Medulla oblongata (tissue), 1 donor: ENCODE measurements around the gene ESRRA.
A peak's percentile ranks its signal among the peaks of the same experiment; 100 is the strongest.
"Not testable (repeated sequence)": the region's sequence is repeated elsewhere in the genome, so short reads cannot be mapped to it uniquely, and the experiment has no call there.

Experiments used
- DNase-seq: peaks from one replicate; pipeline ENCODE4 v3.0.0-alpha.2; 2015; ENCODE audit errors: extremely low spot score

The ESRRA gene

GRCh38 chr11:64291752-64292459 is 13.4 kb upstream of the ESRRA start:
- DNase-seq: no peak

GRCh38 chr11:64292460-64293254 is 12.7 kb upstream of the ESRRA start:
- no peak for DNase-seq

GRCh38 chr11:64294774-64295173 is 10.6 kb upstream of the ESRRA start:
- no peak for DNase-seq

- no peak for DNase-seq
These were observed 9.6 kb upstream of the ESRRA start for GRCh38 chr11:64295760-64296159.

GRCh38 chr11:64296236-64296635 is 9.1 kb upstream of the ESRRA start:
- DNase-seq: no peak

DNA sequence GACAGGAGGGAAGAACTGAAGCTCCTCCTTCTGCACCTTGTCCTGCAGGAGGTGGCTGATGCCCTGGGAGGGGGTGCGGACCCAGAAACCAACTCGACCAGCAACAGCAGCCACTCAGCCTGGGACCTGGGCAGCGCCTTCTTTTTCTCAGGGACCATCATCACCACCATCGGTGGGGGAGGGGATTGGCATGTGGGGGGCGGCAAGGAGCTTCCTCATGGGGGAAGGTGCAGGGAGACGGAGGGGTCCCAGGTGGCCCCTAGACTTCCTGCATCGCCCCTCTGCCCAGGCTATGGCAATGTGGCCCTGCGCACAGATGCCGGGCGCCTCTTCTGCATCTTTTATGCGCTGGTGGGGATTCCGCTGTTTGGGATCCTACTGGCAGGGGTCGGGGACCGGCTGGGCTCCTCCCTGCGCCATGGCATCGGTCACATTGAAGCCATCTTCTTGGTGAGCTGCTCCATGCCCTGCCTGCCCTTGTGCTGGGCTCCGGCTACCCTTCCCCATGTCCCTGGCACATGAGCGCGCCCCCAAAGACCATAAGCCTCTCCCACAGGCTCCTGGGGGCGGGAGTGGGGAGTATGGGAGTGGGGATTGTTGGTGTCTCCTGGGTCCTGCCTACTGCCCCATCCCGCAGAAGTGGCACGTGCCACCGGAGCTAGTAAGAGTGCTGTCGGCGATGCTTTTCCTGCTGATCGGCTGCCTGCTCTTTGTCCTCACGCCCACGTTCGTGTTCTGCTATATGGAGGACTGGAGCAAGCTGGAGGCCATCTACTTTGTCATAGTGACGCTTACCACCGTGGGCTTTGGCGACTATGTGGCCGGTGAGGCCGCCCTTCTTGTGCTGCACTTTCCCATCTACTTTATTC is 8.3 kb upstream of the ESRRA start:
- no peak for DNase-seq

DNA sequence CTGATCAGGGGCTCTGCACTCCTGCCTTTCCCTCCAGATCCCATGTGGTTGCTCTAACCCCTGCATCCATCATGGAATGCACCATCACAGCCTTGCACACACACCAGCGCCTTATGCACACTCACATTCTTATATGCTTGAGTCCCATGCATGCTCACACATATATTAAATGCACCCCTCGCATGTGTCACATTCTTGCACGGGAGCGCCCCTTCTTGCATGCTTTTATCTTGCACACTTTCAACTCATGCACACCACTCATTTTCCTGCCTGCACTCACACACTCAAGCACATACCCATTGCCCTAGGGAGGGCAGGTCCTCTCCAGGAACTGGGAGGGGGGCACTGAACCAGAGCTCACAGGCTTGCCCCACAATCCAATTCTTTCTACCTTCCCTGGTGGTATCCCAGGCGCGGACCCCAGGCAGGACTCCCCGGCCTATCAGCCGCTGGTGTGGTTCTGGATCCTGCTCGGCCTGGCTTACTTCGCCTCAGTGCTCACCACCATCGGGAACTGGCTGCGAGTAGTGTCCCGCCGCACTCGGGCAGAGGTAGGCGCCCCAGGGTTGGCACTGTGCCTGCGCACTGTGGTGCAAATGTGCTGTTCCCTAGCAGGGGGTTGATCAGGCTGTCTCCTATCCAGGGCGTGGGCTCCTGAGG is 7.5 kb upstream of the ESRRA start:
- no peak for DNase-seq

GRCh38 chr11:64298966-64299846 is 6.1 kb upstream of the ESRRA start:
- peak; percentile 73 for DNase-seq

DNA sequence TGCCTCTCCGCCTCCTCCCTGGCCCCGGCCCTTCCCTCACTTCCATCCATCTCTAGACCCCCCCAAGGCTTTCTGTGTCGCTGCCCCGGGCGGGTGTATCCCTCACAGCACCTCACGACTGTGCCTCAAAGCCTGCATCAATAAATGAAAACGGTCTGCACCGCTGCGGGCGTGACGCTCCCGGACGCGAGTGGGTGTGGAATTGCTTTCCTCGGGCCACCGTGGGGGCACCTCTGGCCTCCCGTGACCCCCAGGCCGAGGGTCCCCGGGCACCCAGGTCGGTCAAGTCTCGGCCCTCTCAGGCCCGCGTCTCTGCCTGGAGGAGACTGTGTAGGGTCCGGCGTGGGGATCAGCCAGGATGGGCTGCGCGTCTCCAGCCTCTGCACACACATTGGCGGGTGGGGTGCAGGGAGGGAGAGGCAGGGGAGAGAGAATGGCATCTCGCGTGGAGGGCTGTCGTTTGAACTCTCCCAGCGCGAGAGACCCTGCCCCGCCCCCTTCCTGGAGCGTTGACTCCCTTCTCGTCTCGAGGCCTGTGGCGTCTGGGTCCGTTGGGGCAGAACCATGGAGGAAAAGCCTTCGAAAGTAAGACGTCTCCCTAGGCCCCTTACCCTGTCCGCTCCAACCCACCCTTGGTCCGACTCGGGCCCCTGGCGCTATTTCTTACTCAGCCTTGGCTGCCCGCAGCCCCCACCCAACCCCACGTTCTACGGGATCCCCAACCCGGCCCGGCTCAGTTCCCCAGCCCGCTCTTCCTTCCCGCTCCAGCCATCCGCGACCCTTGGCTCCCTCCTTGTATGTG is 5.3 kb upstream of the ESRRA start, which contains the start of gene CATSPERZ:
Gene CATSPERZ (plus strand): TSS at position 512 of the 802 bp plus-strand sequence. CDS start 53 bp downstream, at position 565.
- no peak for DNase-seq

- DNase-seq: no peak
These were observed 2.0 kb upstream of the ESRRA start for GRCh38 chr11:64303109-64304031.

DNA sequence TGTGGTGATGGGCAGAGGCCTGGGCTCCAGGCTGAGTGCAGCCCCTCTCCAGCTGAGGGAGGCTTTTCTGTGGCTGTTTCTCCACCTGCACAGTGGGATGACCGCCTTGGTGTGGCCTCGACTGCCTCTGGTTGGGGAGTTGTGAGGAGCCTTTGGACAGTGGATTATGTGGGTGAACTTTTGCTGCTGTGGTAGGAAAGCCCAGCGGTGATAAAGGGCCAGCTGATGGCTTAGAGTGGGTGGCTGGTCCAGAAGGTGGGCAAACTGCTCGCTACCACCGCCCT is 1.4 kb upstream of the ESRRA start:
- DNase-seq: no peak

DNA sequence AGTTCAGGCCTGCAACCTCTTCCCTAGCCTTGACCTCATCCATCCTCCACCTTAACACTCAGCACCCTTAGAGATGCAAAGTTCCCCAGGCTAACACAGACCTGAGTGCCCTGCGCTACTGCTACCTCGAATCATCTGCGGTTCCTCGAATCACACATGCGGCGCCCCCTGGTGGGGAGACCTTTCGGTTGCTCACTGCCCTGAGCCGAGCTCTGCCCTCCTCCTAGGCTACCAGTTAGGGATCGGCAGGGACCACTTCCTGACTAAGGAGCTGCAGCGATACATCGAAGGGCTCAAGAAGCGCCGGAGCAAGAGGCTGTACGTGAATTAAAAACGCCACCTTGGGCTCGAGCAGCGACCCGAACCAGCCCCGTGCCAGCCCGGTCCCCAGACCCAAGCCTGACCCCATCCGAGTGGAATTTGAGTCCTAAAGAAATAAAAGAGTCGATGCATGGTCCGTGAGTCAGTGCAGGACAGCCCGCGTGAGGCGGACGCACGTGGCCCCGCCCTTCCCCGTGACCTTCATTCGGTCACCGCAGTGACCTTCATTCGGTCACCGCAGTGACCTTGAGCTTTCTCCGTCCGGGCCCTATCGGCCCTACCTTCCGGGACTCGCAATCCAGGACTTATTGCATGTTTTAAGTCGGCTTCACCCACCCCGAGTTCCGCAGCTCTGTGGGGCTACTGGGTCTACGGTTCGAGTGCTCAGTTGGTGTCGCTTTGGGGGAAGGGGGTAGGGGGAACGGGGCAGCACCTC is 830 bp upstream of the ESRRA start:
- peak; percentile 91 for DNase-seq

DNA sequence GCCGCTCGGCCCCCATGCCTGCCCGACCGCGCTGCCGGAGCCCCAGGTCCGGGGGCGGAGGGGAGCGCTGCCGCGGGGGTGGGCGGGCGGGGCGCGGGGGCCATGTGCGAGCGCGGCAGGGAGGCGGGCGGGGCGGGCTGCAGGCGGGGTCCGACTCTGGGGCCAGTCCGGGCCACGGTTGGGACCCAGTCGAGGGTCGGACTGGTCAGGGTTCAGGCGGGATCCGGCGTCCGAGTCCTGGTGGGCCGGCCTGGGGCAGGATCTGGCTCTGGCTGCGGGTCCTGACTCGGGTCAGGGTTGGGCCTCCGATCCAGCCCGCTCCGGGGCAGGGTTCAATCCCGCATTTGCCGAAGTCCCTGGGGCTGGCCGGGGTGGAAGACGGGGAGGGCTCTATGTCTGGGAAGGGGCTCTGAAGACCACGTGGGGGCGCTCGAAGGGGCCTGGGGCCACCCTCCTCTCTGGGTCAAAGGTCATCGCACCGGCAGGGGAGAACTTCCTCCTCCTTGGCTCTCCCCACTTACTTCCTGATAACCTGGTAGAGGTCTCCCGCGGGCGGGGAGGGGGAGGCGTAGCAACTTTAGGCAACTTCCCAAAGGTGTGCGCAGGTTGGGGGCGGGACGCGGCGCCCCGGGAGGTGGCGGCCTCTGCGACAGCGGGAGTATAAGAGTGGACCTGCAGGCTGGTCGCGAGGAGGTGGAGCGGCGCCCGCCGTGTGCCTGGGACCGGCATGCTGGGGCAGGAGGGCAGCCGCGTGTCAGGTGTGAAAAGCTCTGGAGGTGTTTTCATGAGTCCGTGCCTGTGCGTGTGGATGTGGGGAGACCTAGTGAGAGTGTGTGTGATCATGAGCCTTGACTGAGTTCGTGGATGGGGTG is 603 bp downstream of the ESRRA start:
- DNase-seq: peak; percentile 70

DNA sequence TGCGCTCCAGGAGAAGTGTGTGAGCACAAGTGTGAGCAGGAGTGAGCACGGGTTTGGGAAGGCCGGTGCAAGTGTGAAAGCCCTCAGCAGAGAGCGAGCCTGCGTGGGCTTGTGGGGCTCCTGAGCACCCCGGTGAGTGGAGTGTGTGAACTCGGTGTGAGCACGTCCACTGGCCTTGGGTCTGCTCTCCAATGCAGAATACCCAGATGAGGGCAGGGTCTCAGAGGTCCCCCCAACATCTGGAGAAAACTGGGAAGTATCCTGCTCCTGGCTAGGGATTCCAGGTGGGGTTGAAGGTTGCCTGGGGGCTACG is 1.2 kb downstream of the ESRRA start:
- peak; percentile 22 for DNase-seq

GRCh38 chr11:64306876-64307622 is 1.7 kb downstream of the ESRRA start:
- peak; percentile 69 for DNase-seq

- not testable (repeated sequence) for DNase-seq
These were observed 2.5 kb downstream of the ESRRA start for GRCh38 chr11:64307795-64308194.

DNA sequence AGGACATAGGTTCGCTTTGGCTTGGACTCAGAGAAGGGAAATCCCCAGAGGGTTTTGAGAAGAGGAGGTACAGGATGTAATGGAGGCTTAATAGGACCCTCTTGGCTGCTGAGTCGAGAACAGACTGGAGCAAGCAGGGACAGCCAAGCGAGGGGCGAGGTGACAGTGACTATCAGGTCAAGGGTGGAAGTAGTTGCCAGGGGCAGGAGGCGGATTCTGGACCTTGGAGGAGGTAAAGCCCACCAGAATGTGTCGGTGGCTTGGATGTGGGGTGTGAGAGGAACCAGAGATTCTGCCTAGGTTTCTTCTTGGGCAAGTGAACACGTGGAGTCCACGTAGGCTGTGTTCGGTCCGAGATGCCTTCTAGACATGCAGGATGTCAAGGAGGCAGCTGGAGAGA is 7.6 kb downstream of the ESRRA start:
- no peak for DNase-seq
